Measurements from ENCODE around the gene C1QTNF8.

Gene C1QTNF8

DNA sequence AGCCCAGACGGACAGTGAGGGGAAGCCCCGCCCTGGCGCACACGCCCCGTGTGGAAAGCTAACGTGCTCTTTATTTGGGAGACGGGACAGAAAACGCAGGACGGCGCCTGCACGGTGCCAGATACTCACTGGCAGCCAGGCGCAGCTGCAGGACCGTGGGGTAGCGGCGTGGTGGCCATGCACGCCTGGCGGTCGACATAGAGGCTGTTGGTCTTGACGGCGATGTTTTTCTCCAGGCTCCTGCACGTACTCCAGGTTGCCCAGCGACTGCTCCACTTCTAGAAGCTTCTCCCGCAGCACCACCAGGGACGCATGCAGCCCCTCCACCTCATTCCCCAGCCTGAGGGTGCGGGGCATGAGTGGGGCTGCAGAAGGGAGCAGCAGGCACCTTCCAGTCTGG, 5.1 kb upstream of the C1QTNF8 start:
- TF ChIP-seq, protein P1, sequence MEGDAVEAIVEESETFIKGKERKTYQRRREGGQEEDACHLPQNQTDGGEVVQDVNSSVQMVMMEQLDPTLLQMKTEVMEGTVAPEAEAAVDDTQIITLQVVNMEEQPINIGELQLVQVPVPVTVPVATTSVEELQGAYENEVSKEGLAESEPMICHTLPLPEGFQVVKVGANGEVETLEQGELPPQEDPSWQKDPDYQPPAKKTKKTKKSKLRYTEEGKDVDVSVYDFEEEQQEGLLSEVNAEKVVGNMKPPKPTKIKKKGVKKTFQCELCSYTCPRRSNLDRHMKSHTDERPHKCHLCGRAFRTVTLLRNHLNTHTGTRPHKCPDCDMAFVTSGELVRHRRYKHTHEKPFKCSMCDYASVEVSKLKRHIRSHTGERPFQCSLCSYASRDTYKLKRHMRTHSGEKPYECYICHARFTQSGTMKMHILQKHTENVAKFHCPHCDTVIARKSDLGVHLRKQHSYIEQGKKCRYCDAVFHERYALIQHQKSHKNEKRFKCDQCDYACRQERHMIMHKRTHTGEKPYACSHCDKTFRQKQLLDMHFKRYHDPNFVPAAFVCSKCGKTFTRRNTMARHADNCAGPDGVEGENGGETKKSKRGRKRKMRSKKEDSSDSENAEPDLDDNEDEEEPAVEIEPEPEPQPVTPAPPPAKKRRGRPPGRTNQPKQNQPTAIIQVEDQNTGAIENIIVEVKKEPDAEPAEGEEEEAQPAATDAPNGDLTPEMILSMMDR (IDR thresholded peaks at IDR 0.05; ENCODE audit: low read depth, low read length) = no peak
- H3K4me3 ChIP-seq (ENCODE audit: low read depth, low read length) = no peak overlapping the region
- DNase-seq (ENCODE audit: low read depth, low spot score) = no peak
- in situ Hi-C loops (cut with HindIII; ENCODE audit: low sequenced_read_pairs) = no loop called here

DNA sequence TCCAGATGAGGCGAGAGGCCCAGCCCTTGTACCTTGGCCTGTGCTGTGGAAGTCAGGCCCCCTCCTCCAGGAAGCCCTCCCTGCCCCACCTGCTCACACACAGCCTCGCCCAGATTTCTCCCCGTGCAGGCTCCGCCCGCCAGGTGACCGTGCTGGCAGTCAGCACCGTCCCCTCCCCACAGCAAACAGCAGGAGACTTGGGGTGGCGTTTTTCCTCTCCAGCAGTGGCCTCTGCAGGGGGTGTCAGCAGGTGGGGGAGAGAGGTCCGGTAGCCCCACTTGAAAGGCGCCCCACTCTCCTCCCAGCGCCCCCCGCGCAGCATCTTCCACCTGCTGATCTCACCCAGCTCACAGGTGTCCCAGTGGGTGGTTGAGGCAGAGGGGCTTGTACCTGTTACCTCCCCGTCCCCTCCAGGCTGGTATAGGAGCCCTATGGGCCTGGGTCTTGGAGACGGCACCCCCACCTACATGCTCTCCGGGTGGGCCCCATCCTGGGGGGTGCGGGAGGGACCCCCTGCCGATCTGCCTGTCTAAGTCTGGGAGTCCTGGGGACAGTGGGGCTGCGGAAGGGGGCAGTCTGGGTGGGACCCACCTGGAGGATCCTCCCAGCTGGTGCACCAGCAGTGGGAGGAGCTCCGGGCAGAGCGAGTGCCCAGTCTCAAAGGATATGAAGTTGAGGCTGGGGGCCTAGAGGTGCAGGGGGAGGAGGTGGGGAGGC, 4.2 kb upstream of the C1QTNF8 start:
- in situ Hi-C loops (cut with HindIII; ENCODE audit: low sequenced_read_pairs) = no loop called here
- H3K4me3 ChIP-seq (ENCODE audit: low read depth, low read length) = no peak overlapping the region
- TF ChIP-seq, protein P1 (IDR thresholded peaks at IDR 0.05; ENCODE audit: low read depth, low read length) = no peak

GRCh38 chr16:1099189-1100083, 3.4 kb upstream of the C1QTNF8 start:
- TF ChIP-seq, protein P1 (IDR thresholded peaks at IDR 0.05; ENCODE audit: low read depth, low read length) = no peak
- no peak overlapping the region for H3K4me3 ChIP-seq (ENCODE audit: low read depth, low read length)
- in situ Hi-C loops (cut with HindIII; ENCODE audit: low sequenced_read_pairs) = no loop called here
- no peak for DNase-seq (ENCODE audit: low read depth, low spot score)

More for the DNA sequence above, 4.2 kb upstream of the C1QTNF8 start:
- no peak for DNase-seq (ENCODE audit: low read depth, low spot score)

DNA sequence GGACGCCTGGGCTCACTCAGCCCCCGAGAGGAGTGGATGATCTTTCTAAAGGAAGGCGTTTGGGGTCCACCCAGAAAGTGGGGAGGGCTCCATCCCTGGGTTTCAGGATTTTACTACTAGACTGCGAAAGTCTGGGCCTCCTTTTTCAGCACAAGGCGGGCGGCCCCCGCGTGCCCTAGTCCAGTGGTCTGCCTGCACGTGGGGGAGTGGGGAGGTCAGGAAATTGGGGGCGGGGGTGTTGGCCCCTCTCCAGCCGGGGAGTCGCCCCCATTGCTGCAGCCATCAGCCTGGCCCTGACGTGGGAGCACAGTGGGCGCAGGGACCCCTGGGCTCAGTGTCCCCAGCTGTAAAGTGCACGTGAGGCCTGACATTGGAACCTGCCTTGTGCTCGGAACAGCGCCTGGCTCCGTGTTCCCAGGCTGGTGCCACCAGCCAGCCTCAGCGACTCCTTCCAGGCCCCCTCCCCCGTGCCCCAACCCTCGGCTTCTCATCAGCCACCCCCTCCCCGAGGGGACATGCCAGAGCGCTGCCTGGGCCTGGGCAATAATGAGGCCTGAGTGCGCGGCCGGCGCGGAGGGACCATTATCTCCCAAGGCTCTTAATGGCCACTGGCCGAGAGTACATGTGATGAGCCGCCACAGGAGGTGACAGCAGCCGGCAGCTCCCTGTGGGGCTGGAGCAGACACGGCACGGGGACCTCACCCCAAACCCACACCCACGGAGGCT, 2.4 kb upstream of the C1QTNF8 start:
- TF ChIP-seq, protein P1 (IDR thresholded peaks at IDR 0.05; ENCODE audit: low read depth, low read length) = no peak
- in situ Hi-C loops (cut with HindIII; ENCODE audit: low sequenced_read_pairs) = no loop called here
- no peak for DNase-seq (ENCODE audit: low read depth, low spot score)
- no peak overlapping the region for H3K4me3 ChIP-seq (ENCODE audit: low read depth, low read length)

GRCh38 chr16:1097800-1098199, 1.8 kb upstream of the C1QTNF8 start:
- TF ChIP-seq, protein P1 (IDR thresholded peaks at IDR 0.05; ENCODE audit: low read depth, low read length) = no peak
- in situ Hi-C loops (cut with HindIII; ENCODE audit: low sequenced_read_pairs) = no loop called here
- DNase-seq (ENCODE audit: low read depth, low spot score) = no peak
- no peak overlapping the region for H3K4me3 ChIP-seq (ENCODE audit: low read depth, low read length)

DNA sequence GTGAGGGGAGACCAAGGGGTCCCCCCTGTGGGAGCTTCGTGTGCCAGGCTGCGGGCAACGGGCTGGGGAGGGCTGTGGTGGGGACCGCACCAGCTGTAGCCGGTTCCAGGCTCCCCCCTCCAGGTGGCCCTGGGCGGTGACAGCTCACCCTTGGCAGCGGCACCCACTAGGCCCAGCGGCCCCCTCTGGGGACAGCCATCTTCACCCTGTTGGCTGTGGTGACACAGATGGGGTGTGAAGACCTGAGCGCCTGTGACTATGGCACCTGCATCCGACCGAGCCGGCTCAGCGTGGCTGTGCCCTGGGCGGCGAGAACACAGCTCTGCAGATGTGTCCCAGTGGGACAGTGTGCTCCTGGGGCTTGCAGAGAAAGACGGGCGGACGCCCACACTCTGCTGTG, 1.1 kb upstream of the C1QTNF8 start:
- in situ Hi-C loops (cut with HindIII; ENCODE audit: low sequenced_read_pairs) = no loop called here
- H3K4me3 ChIP-seq (ENCODE audit: low read depth, low read length) = no peak overlapping the region
- DNase-seq (ENCODE audit: low read depth, low spot score) = no peak
- TF ChIP-seq, protein P1 (IDR thresholded peaks at IDR 0.05; ENCODE audit: low read depth, low read length) = no peak

Measured in astrocyte of the spinal cord (primary cell).